Loucy (cell line): ENCODE measurements around the gene HCK.

ENCODE experiments used
- H2AFZ ChIP-seq: fragments of 200-600 bp; sonication (generic); 2 replicates; pipeline ENCODE4 v1.6.0; 2016; ENCODE audit warnings: antibody characterized with exemption, mild to moderate bottlenecking, low read length, moderate library complexity
- H3F3A ChIP-seq: fragments of 200-600 bp; 2 replicates; pipeline ENCODE4 v1.6.0; 2016; ENCODE audit warnings: antibody characterized with exemption, low read depth, mild to moderate bottlenecking
- H3K27me3 ChIP-seq: fragments of 200-600 bp; sonication (generic); 2 replicates; pipeline ENCODE4 v1.6.1; 2014; ENCODE audit warnings: low read length, mild to moderate bottlenecking; ENCODE audit not compliant: insufficient read depth, poor library complexity, severe bottlenecking
- H3K36me3 ChIP-seq: fragments of 200-600 bp; sonication (generic); 2 replicates; pipeline ENCODE4 v1.6.1; 2016; ENCODE audit warnings: low read length; ENCODE audit not compliant: insufficient read depth
- H3K4me1 ChIP-seq: fragments of 200-600 bp; sonication (generic); 2 replicates; pipeline ENCODE4 v1.5.1; 2014; ENCODE audit warnings: low read length, mild to moderate bottlenecking; ENCODE audit not compliant: insufficient read depth, poor library complexity, severe bottlenecking
- H3K4me2 ChIP-seq: fragments of 200-600 bp; sonication (generic); 2 replicates; pipeline ENCODE4 v1.6.0; 2014; ENCODE audit warnings: antibody characterized with exemption, low read length, low read depth, mild to moderate bottlenecking; ENCODE audit not compliant: poor library complexity, severe bottlenecking
- H3K4me3 ChIP-seq: fragments of 200-600 bp; sonication (generic); 2 replicates; pipeline ENCODE4 v1.5.1; 2014; ENCODE audit warnings: low read length, mild to moderate bottlenecking, mixed read lengths; ENCODE audit not compliant: poor library complexity, severe bottlenecking
- H3K79me2 ChIP-seq: fragments of 200-600 bp; sonication (generic); 2 replicates; pipeline ENCODE4 v1.6.1; 2014; ENCODE audit warnings: low read length; ENCODE audit not compliant: insufficient read depth
- H3K9ac ChIP-seq: fragments of 200-600 bp; sonication (generic); 2 replicates; pipeline ENCODE4 v1.6.0; 2014; ENCODE audit warnings: mild to moderate bottlenecking, low read depth, low read length, moderate library complexity; ENCODE audit not compliant: poor library complexity, severe bottlenecking
- H3K9me2 ChIP-seq: fragments of 200-600 bp; sonication (generic); replicated peaks from 2 replicates; pipeline ENCODE4 v1.6.1; 2016; ENCODE audit warnings: low read depth, low read length, mixed read lengths
- H3K9me3 ChIP-seq: fragments of 200-600 bp; sonication (generic); 2 replicates; pipeline ENCODE4 v1.6.1; 2014; ENCODE audit warnings: mild to moderate bottlenecking, antibody characterized with exemption, low read length, low read depth; ENCODE audit not compliant: insufficient read depth
- H4K20me1 ChIP-seq: fragments of 200-600 bp; sonication (generic); 2 replicates; pipeline ENCODE4 v1.6.0; 2014; ENCODE audit warnings: antibody characterized with exemption, low read length, mild to moderate bottlenecking; ENCODE audit not compliant: insufficient read depth, poor library complexity, severe bottlenecking
- CTCF ChIP-seq: fragments of 200-600 bp; sonication (generic); conservative IDR thresholded peaks from 2 replicates; pipeline ENCODE4 v1.5.1; 2014; ENCODE audit warnings: mild to moderate bottlenecking, antibody characterized with exemption, low read length
- EZH2phosphoT487 ChIP-seq: fragments of 200-600 bp; IDR thresholded peaks from 2 replicates; pipeline ENCODE4 v1.6.1; 2018; ENCODE audit warnings: antibody characterized with exemption, mild to moderate bottlenecking, moderate library complexity, borderline replicate concordance

HCK gene

GRCh38 chr20:32009564-32009963 is 42.5 kb upstream of the HCK start:
- Histone ChIP-seq H3K4me1 (peaks cover 15% of the 10 kb centered on the region), H4K20me1 (no peaks in the 10 kb centered on the region), H3F3A (no peaks in the 10 kb centered on the region), H3K27me3 (no peaks in the 10 kb centered on the region), H3K9ac (no peak overlapping the region), H3K9me3 (no peaks in the 10 kb centered on the region), H3K79me2 (no peaks in the 10 kb centered on the region), H3K4me3 (no peak overlapping the region), H3K4me2 (no peak overlapping the region), H3K36me3 (no peaks in the 10 kb centered on the region), H3K9me2 (no peaks in the 10 kb centered on the region), H2AFZ (no peak overlapping the region)
- TF ChIP-seq EZH2phosphoT487 (no peak), CTCF (no peak)

- no peak within 1 kb of the TSS for H3K4me2 ChIP-seq
- H3K9me2 ChIP-seq, result no peaks in the 10 kb centered on the region
- H2AFZ ChIP-seq, result no peak within 1 kb of the TSS
- H3K79me2 ChIP-seq, result no peaks in the 10 kb centered on the region
- no peaks in the 10 kb centered on the region for H3F3A ChIP-seq
- no peaks in the 10 kb centered on the region for H4K20me1 ChIP-seq
- H3K36me3 ChIP-seq, result no peaks in the 10 kb centered on the region
- no peak within 1 kb of the TSS for H3K9ac ChIP-seq
- H3K9me3 ChIP-seq, result no peaks in the 10 kb centered on the region
- no peak within 1 kb of the TSS for H3K4me3 ChIP-seq
- TF ChIP-seq CTCF (no peak), EZH2phosphoT487 (no peak)
- H3K4me1 ChIP-seq, result peaks cover 15% of the 10 kb centered on the region
- no peaks in the 10 kb centered on the region for H3K27me3 ChIP-seq
These were observed 41.9 kb upstream of the HCK start, which contains the start of gene CCM2L for GRCh38 chr20:32010101-32010500. TSS of gene CCM2L (plus strand) at chr20:32010438. CDS start at chr20:32010455, 17 bp downstream.

DNA sequence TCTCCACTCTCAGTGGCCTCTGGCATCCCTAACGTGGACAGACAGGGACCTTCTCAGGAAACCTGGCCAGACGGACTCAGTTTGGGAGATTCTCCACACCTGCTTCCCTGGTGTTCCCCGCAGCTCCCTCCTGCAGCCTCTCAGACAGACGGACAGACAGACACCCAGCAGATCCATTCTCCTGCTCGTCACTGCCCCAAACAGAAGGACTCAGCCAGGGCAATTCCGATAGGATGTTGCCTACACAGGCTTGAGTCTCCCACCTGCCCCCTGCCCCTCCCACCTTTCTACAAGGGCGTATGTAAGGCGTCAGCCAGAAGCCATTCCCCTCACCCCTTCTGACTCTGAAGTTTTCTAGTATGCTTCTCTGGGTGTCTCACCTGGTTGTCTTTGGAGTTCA is 41.4 kb upstream of the HCK start:
- no peaks in the 10 kb centered on the region for H4K20me1 ChIP-seq
- no peaks in the 10 kb centered on the region for H3K9me2 ChIP-seq
- H3K36me3 ChIP-seq, result no peaks in the 10 kb centered on the region
- H3K4me1 ChIP-seq, result peaks cover 15% of the 10 kb centered on the region
- H3K9ac ChIP-seq, result no peak overlapping the region
- no peaks in the 10 kb centered on the region for H3K9me3 ChIP-seq
- no peaks in the 10 kb centered on the region for H3F3A ChIP-seq
- no peaks in the 10 kb centered on the region for H3K79me2 ChIP-seq
- no peak overlapping the region for H2AFZ ChIP-seq
- no peak for TF ChIP-seq CTCF
- no peak for TF ChIP-seq EZH2phosphoT487
- no peaks in the 10 kb centered on the region for H3K27me3 ChIP-seq
- H3K4me3 ChIP-seq, result no peak overlapping the region
- no peak overlapping the region for H3K4me2 ChIP-seq
